Neuronal stem cell (in vitro differentiated cells): ENCODE results near the gene CNPY4.
A peak's percentile ranks its signal among the peaks of the same experiment; 100 is the strongest.
"Not testable (repeated sequence)": the region's sequence is repeated elsewhere in the genome, so short reads cannot be mapped to it uniquely, and the experiment has no call there.

ENCODE experiments used
- DNase-seq: peaks from one replicate; pipeline ENCODE4 v3.0.0-alpha.2; 2013; ENCODE audit warnings: low spot score
- H2AFZ ChIP-seq: one replicate; pipeline ENCODE4 v1.6.1; 2013; ENCODE audit warnings: mild to moderate bottlenecking, low read length, inconsistent platforms
- H2AK5ac ChIP-seq: 2 replicates; pipeline ENCODE4 v1.6.1; 2013; ENCODE audit warnings: low read depth, mild to moderate bottlenecking, inconsistent platforms, low read length, moderate library complexity, mixed read lengths
- H2BK120ac ChIP-seq: 2 replicates; pipeline ENCODE4 v1.6.1; 2013; ENCODE audit warnings: low read depth, mild to moderate bottlenecking, inconsistent platforms, low read length, moderate library complexity, mixed read lengths
- H2BK12ac ChIP-seq: one replicate; pipeline ENCODE4 v1.6.1; 2013; ENCODE audit warnings: low read length, inconsistent platforms
- H2BK15ac ChIP-seq: 2 replicates; pipeline ENCODE4 v1.6.1; 2013; ENCODE audit warnings: mild to moderate bottlenecking, low read length, inconsistent platforms, mixed read lengths
- H2BK5ac ChIP-seq: one replicate; pipeline ENCODE4 v1.6.1; 2013; ENCODE audit warnings: inconsistent platforms, mild to moderate bottlenecking, low read length, moderate library complexity
- H3K14ac ChIP-seq: one replicate; pipeline ENCODE4 v1.6.1; 2013; ENCODE audit warnings: low read length, inconsistent platforms
- H3K18ac ChIP-seq: 2 replicates; pipeline ENCODE4 v1.6.1; 2013; ENCODE audit warnings: low read length, inconsistent platforms
- H3K23ac ChIP-seq: 2 replicates; pipeline ENCODE4 v1.6.1; 2013; ENCODE audit warnings: low read depth, mild to moderate bottlenecking, mixed read lengths, low read length, inconsistent platforms; ENCODE audit not compliant: poor library complexity
- H3K27ac ChIP-seq: replicated peaks from 3 replicates; pipeline ENCODE4 v1.5.1; 2013; ENCODE audit warnings: low read length, inconsistent platforms
- H3K27me3 ChIP-seq, 3 experiments: 2 replicates each; pipeline ENCODE4 v1.6.1; 2013; ENCODE audit warnings: low read length in 3 of 3, mild to moderate bottlenecking in 2 of 3, inconsistent platforms in 1 of 3, low read depth in 1 of 3, mixed read lengths in 1 of 3, moderate library complexity in 1 of 3; ENCODE audit not compliant: control insufficient read depth in 3 of 3, insufficient read depth in 3 of 3
- H3K36me3 ChIP-seq, 2 donors: replicated peaks in 1 of 2; 2 replicates each; pipeline ENCODE4 v1.6.1; 2013; ENCODE audit warnings: low read length in 2 of 2; ENCODE audit not compliant: control insufficient read depth in 2 of 2, insufficient read depth in 2 of 2
- H3K4ac ChIP-seq: 2 replicates; pipeline ENCODE4 v1.6.1; 2013; ENCODE audit warnings: inconsistent platforms, mild to moderate bottlenecking, low read length, moderate library complexity
- H3K4me1 ChIP-seq, 2 donors: 1 replicate in 1 of 2; 2 replicates in 1 of 2; pipeline ENCODE4 v1.6.1; 2013; ENCODE audit warnings: low read length in 2 of 2, low read depth in 1 of 2; ENCODE audit not compliant: control insufficient read depth in 2 of 2, insufficient read depth in 1 of 2
- H3K4me2 ChIP-seq: one replicate; pipeline ENCODE4 v1.6.1; 2013; ENCODE audit warnings: mild to moderate bottlenecking, low read length, inconsistent platforms; ENCODE audit not compliant: insufficient read depth, poor library complexity, severe bottlenecking
- H3K4me3 ChIP-seq, 2 donors: 2 replicates each; pipeline ENCODE4 v1.5.1; 2013; ENCODE audit warnings: low read length in 2 of 2, mild to moderate bottlenecking in 2 of 2, inconsistent platforms in 1 of 2, moderate library complexity in 1 of 2
- H3K79me1 ChIP-seq: one replicate; pipeline ENCODE4 v1.6.1; 2013; ENCODE audit warnings: low read depth, mild to moderate bottlenecking, inconsistent platforms, low read length, moderate library complexity
- H3K9ac ChIP-seq: one replicate; pipeline ENCODE4 v1.6.1; 2013; ENCODE audit warnings: mild to moderate bottlenecking, low read depth, low read length, inconsistent platforms; ENCODE audit not compliant: poor library complexity
- H3K9me3 ChIP-seq, 2 donors: replicated peaks in 1 of 2; 2 replicates each; pipeline versions ENCODE3 to v1.6.1; 2013; ENCODE audit warnings: low read length in 2 of 2, mild to moderate bottlenecking in 2 of 2, inconsistent platforms in 1 of 2, low read depth in 1 of 2, mixed read lengths in 1 of 2, moderate library complexity in 1 of 2; ENCODE audit not compliant: control insufficient read depth in 2 of 2, insufficient read depth in 1 of 2
- H4K8ac ChIP-seq: one replicate; pipeline ENCODE4 v1.6.1; 2013; ENCODE audit warnings: low read depth, mild to moderate bottlenecking, inconsistent platforms, low read length, moderate library complexity
- H4K91ac ChIP-seq: one replicate; pipeline ENCODE4 v1.6.1; 2013; ENCODE audit warnings: low read length, low read depth, mild to moderate bottlenecking, inconsistent platforms; ENCODE audit not compliant: poor library complexity
- WGBS, 2 donors: extraction: QIAGEN DNeasy Blood & Tissue Kit; methylation state at CpG; one replicate each; pipeline ENCODE4 v1.1.7; 2013; ENCODE audit warnings: missing lambda C conversion rate in 2 of 2, mixed read lengths in 1 of 2; ENCODE audit not compliant: insufficient read length in 2 of 2, insufficient replicate concordance in 1 of 2; ENCODE audit errors: extremely low coverage in 2 of 2; 5-methylcytosine and 5-hydroxymethylcytosine counted together

CNPY4 gene

DNA sequence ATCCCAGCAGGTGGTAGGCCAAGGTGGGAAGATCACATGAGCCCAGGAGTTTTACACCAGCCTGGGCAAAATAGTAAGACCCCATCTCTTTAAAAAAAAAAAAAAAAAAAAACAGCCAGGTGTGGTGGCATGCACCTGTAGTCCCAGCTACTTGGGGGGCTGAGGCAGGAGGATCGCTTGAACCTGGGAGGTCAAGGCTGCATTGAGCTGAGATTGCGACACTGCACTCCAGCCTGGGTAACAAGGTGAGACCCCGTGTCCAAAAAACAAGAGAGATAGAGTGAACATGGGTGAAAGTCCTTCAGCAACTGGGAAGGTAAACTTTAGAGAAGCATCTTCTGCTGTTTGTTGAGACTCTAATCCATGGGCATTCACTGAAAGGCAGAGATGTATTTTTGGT, 23.0 kb downstream of the CNPY4 start:
- Histone ChIP-seq H2BK12ac (no peak overlapping the region), H3K27ac (no peak overlapping the region), H2AFZ (no peak overlapping the region), H4K8ac (no peak overlapping the region), H3K4me2 (no peak overlapping the region), H3K9me3 (no peaks in the 10 kb centered on the region), H3K23ac (no peak overlapping the region), H3K9ac (no peak overlapping the region), H3K14ac (no peak overlapping the region), H3K18ac (no peak overlapping the region), H2BK5ac (no peak overlapping the region), H3K79me1 (no peaks in the 10 kb centered on the region), H3K4me1 (no peaks in the 10 kb centered on the region), H2BK120ac (no peak overlapping the region), H2AK5ac (no peak overlapping the region), H3K4ac (no peak overlapping the region), H2BK15ac (no peak overlapping the region), H4K91ac (no peak overlapping the region), H3K4me3 (no peak overlapping the region), H3K27me3 (no peaks in the 10 kb centered on the region), H3K36me3 (peaks cover 0 to 1% of the 10 kb centered on the region in 2 donors)
- DNase-seq = no peak
- no CpG with 5 or more reads among the region's 3 CpGs for WGBS, 2 donors

DNA sequence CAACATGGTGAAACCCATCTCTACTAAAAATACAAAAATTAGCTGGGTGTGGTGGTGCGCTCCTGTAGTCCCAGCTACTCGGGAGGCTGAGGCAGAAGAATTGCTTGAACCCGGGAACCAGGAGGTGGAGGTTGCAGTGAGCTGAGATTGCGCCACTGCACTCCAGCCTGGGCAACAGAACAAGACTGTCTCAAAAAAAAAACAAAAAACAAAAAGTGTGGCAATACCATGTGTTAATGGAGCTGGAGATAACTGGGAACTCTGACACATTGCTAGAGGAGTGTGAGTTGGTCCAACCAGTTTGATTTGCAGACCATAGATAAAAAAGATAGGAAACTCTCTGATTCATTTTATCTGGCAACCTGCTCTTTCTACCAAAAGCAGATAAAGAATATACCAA, 26.9 kb downstream of the CNPY4 start:
- H3K4me3 ChIP-seq, H3K23ac ChIP-seq, H3K18ac ChIP-seq, H2AFZ ChIP-seq, H3K27me3 ChIP-seq, H2BK15ac ChIP-seq, H3K4me2 ChIP-seq, H2BK5ac ChIP-seq, H4K91ac ChIP-seq, H3K4ac ChIP-seq, H3K4me1 ChIP-seq, H4K8ac ChIP-seq, H3K79me1 ChIP-seq, H3K27ac ChIP-seq, H2BK12ac ChIP-seq, H3K36me3 ChIP-seq, H3K14ac ChIP-seq, H2AK5ac ChIP-seq, H3K9me3 ChIP-seq, H3K9ac ChIP-seq, DNase-seq, H2BK120ac ChIP-seq: not testable (repeated sequence)
- no CpG with 5 or more reads among the region's 4 CpGs for WGBS, 2 donors

DNA sequence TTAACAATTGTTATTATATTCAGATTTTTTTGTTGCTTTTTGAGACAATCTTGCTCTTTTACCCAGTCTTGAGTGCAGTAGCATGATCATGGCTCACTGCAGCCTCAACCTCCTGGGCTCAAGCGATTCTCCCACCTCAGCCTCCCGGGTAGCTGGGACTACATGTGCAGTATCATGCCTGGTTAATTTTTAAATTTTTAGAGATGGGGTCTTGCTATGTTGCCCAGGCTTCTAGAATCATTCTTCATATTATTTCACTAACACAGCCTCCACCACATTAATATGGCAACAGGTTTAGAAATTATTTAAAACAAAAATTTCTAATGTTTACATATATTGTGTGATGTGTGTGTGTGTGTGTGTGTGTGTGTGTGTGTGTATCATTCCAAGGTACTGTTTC, 27.8 kb downstream of the CNPY4 start:
- no peak overlapping the region for H3K9ac ChIP-seq
- H3K9me3 ChIP-seq = no peaks in the 10 kb centered on the region
- H2BK120ac ChIP-seq = no peak overlapping the region
- DNase-seq = no peak
- no CpG with 5 or more reads among the region's 2 CpGs for WGBS, 2 donors
- no peak overlapping the region for H3K23ac ChIP-seq
- H3K18ac ChIP-seq = no peak overlapping the region
- no peaks in the 10 kb centered on the region for H3K27me3 ChIP-seq
- H3K4me3 ChIP-seq = no peak overlapping the region
- H3K4me2 ChIP-seq = no peak overlapping the region
- no peak overlapping the region for H3K27ac ChIP-seq
- peaks cover 4% of the 10 kb centered on the region for H3K79me1 ChIP-seq
- H3K4me1 ChIP-seq = peaks cover 0 to 9% of the 10 kb centered on the region in 2 donors
- H2BK15ac ChIP-seq = no peak overlapping the region
- no peak overlapping the region for H4K8ac ChIP-seq
- H3K4ac ChIP-seq = no peak overlapping the region
- no peak overlapping the region for H2AFZ ChIP-seq
- H2AK5ac ChIP-seq = no peak overlapping the region
- no peak overlapping the region for H2BK5ac ChIP-seq
- H3K36me3 ChIP-seq = peaks cover 0 to 13% of the 10 kb centered on the region in 2 donors
- no peak overlapping the region for H2BK12ac ChIP-seq
- no peak overlapping the region for H3K14ac ChIP-seq
- H4K91ac ChIP-seq = no peak overlapping the region

DNA sequence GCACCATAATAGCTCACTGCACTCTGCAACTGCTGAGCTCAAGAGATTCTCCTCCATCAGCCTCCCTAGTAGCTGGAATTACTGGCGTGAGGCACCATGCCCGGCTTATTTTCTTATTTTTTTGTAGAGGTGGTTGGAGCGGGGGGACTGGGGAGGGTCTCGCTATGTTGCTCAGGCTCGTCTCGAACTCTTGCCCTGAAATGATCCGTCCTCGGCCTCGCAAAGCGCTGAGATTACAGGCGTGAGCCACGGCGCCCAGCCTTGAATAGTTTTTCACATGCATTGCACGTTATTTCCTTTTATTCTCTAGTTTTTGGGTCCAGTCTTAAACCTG, 28.8 kb downstream of the CNPY4 start:
- Histone ChIP-seq H3K9me3 (no peaks in the 10 kb centered on the region), H3K14ac (no peak overlapping the region), H3K36me3 (peaks cover 0 to 22% of the 10 kb centered on the region in 2 donors), H3K4me3 (peak overlapping the region in 1 of 2 donors; percentile 33), H2BK120ac (no peak overlapping the region), H3K18ac (peak overlapping the region; percentile 72), H4K8ac (no peak overlapping the region), H2AFZ (peak overlapping the region; percentile 87), H2BK5ac (peak overlapping the region; percentile 16), H3K23ac (no peak overlapping the region), H3K4me2 (peak overlapping the region; percentile 47), H2BK12ac (no peak overlapping the region), H3K27ac (peak overlapping the region; percentile 47), H3K79me1 (peaks cover 4% of the 10 kb centered on the region), H4K91ac (no peak overlapping the region), H3K27me3 (no peaks in the 10 kb centered on the region), H2BK15ac (no peak overlapping the region), H3K4me1 (peaks cover 0 to 9% of the 10 kb centered on the region in 2 donors), H3K4ac (no peak overlapping the region), H3K9ac (peak overlapping the region; percentile 39), H2AK5ac (no peak overlapping the region)
- no peak for DNase-seq
- WGBS, 2 donors = no CpG with 5 or more reads among the region's 14 CpGs
